Measurements from ENCODE around the gene MT1G.

DNA sequence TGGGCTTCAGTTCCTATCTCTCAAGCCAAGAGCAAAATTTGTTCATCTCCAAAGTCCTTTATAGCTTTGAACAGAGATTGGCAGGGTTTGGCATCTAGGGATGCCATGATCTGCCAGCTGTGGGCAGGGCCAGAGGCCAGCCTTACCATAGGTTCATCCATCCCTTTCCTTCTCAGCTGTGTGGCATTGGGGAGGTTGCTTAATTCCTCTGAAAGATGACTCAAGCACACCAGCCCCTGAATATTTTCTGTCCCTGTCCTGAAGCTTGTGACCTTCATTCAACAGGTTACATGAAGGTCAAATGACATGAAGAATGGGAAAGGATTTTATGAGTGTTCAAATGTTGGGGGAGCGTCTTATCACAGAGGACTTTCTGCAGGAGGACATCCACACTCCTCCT, 3.4 kb downstream of the MT1G start:
- TF ChIP-seq, protein P1, sequence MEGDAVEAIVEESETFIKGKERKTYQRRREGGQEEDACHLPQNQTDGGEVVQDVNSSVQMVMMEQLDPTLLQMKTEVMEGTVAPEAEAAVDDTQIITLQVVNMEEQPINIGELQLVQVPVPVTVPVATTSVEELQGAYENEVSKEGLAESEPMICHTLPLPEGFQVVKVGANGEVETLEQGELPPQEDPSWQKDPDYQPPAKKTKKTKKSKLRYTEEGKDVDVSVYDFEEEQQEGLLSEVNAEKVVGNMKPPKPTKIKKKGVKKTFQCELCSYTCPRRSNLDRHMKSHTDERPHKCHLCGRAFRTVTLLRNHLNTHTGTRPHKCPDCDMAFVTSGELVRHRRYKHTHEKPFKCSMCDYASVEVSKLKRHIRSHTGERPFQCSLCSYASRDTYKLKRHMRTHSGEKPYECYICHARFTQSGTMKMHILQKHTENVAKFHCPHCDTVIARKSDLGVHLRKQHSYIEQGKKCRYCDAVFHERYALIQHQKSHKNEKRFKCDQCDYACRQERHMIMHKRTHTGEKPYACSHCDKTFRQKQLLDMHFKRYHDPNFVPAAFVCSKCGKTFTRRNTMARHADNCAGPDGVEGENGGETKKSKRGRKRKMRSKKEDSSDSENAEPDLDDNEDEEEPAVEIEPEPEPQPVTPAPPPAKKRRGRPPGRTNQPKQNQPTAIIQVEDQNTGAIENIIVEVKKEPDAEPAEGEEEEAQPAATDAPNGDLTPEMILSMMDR (conservative IDR thresholded peaks at IDR 0.05; ENCODE audit: low read length) = no peak
- no peak for TF ChIP-seq EZH2phosphoT487 (IDR thresholded peaks at IDR 0.05; ENCODE audit: borderline replicate concordance)

Measured in Loucy (cell line).